Measurements from ENCODE around the gene MBD5.

MBD5 gene

DNA sequence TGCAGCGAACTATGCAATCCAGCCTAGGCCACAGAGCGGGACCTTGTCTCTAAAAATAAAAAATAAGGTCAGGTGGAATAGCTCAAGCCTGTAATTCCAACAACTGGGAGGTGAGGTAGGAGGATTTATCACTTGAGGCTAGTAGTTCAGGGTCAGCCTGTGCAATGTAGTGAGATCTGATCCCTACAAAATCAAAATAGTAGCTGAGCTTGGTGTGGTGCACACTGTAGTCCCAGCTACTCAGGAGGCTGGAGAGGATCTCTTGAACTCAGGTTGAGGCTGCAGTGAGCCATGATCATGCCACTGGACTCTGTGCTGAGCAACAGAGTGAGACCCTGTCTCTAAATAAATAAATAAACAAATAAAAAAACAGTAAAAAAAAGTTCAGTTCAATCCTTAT lies 5.7 kb downstream of the MBD5 start:
- no peak for FAIRE-seq

- peak; percentile 80 for FAIRE-seq
These were observed 6.9 kb downstream of the MBD5 start for GRCh38 chr2:148027822-148028221.

DNA sequence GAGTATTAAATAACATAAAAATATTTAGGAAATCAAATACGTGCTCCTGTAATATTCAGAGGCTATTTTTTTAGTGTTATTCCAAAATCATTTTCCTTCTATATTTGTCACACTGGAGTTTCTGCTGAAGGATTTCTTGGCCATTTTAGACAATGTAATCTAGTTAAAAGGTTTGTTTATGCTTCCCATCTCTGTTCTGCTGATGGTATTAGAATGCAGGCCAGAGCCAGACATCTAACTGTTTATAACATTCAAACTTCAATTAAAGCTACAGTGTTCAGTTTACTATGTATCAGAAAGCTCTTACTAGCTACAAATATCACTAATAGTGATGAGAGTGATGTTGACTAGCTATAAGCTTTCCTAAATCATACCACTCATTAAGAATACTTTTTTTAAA lies 7.9 kb downstream of the MBD5 start:
- no peak for FAIRE-seq

DNA sequence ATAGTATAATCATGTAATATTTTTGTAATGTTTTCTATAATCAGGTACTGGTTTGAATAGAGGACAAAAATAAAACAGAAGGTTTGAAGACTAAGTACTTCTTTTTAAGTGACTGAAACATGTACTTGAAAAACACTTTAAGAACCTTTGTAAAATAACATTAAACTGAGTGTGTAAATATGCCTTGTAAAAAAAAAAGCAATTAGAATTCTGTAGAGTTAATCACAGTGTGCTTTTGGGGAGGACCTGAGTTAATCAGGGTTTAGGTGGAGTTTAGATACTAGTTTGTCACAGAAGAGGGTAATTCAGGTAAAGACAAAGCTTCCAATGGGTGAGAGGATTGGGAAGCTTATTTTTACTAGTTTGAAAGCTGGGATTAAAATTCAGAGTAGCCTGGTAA lies 10.3 kb downstream of the MBD5 start:
- peak; percentile 23 for FAIRE-seq

- no peak for FAIRE-seq
These were observed 11.3 kb downstream of the MBD5 start for GRCh38 chr2:148032215-148032614.

DNA sequence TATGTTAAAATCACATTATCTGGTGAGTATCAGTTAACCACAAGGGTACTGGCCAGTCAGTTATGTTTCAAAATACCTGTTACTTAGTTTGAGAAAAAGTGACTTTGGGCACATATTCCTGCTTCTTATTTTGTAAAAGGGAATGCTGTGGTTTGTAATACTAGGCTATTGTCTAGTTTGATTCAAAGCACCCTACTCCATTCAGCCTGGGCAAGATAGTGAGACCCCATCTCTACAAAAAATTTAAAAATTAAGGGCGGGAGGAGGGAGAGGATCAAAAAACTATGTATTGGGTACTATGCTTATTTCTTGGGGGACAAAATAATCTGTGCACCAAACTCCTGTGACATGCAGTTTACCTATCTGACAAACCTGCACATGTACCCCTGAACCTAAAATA lies 18.9 kb downstream of the MBD5 start:
- FAIRE-seq: no peak

DNA sequence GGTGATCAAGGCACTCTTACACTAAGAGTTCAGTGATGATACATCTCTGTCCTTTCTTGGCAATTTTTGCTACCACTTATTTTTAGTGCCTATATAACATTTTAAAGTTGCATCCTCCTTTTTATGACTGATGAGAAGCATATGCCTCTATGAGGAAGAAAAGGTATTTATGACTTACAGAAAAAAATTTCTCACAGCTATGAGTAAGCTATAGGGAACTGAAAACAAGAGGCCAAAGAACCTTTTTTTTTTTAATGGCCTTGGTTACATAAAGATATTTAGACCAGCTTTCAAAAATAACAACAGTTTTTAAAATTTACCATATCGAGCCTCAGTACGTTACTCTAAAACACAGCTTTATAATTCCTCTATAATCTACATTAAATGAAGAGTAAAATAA lies 21.3 kb downstream of the MBD5 start:
- no peak for FAIRE-seq

GRCh38 chr2:148044322-148044721 lies 23.4 kb downstream of the MBD5 start:
- FAIRE-seq: no peak

DNA sequence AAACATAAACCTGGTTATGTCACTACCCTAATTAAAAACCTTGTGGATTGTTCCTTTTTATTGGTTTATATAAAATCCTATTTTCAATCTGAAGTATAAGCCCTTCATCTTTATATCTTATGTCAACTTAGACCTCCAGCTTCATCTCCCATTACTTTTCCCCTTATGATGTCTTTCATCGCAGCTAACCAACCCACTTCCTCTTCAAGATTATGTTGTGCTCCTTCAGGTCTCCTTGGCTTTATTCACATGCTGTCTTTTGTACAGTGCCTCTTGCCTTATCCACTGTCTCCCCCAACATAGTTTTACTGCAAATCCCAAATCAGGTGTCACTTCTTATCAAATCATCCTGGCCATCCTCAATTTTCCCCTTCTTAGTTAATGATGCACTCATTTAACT lies 25.9 kb downstream of the MBD5 start:
- no peak for FAIRE-seq

GRCh38 chr2:148048475-148049221 lies 27.8 kb downstream of the MBD5 start:
- FAIRE-seq: no peak

- FAIRE-seq: no peak
These were observed 28.4 kb downstream of the MBD5 start for GRCh38 chr2:148049284-148049683.

DNA sequence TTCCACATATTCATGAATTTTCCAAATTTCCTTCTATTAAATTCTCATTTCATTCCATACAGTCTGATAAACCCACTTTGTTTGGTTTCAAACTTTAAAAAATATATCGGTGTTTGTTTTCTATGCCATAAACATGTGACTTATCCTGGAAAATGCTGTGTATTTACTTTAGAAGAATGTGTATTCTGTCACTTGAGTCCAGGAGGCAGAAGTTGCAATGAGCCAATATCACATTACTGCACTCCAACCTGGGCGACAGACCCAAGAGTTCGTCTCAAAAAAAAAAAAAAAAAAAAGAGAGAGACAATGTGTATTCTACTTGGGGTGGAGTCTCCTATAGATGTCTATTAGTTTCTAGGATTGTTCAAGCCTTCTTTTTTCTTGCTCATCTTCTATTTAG lies 31.8 kb downstream of the MBD5 start:
- FAIRE-seq: no peak

DNA sequence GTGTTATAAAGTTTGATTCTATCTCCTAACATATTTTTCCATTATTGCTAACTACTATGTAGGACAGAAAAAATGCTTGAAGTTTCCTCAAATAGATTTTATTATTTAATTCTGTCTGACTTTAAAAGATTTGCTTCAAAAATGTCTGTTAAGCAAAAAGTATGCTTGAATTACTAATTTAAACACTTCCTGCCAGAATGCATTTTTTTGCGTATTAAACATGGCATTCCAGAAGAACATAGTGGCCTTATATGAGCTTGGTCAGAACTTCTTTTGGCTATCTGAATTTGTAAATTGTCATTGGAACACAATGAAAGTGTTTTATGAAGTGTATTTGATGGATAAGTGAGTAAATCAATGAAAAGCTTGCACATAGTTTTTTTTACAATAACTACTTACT lies 37.8 kb downstream of the MBD5 start:
- no peak for FAIRE-seq

DNA sequence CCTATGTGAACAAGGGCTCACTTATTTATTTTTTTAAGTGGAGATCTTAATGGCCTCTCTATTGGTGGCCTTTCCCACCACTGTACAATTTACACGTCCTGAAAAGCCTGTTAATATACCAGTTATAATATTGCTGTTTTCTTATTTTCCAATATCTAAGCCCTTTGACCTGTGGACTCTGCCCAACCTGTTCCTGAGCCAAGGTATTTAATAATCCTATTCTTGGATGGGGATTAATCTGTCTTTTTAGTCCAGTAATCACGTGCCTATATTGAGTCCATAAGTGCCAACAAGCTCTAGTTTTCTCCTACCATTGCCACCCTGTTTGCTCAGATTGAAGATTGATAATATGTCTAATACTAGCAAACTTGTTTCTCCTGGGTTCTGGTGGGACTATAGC lies 42.7 kb downstream of the MBD5 start:
- no peak for FAIRE-seq

DNA sequence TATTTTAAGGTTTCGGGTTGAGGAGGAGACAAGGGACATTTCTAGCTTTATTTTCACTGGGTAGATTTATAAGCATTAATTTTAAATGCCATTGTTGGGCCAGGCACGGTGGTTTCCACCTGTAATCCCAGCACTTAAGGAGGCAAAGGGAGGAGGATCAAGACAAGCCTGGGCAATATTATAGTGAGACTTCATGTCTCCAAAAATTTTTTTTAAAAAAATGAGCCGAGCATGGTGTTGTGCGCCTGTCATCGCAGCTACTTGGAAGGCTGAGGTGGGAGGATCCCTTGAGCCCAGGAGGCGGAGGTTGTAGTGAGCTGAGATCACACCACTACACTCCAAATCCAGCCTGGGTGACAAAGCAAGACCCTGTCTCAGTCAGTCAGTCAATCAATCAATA lies 45.0 kb downstream of the MBD5 start:
- FAIRE-seq: no peak

DNA sequence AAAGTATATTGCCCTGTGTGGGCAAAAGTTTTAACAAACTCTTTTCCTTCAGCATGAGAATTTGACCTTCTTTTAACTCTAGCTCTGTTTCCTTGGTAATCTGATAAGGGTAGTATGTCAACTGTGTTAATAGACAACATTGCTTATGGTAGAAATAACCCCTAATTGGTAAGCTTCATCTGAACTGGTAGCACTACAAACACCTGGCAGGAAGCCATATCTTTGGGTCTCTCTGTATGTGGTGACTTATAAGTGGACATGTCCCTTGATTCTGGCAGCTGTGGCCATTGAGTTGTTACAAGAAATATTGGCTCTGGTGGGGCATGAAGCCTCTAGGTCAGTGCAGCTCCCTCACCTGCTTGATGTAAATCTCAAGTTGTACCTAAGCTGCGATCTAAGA lies 46.9 kb downstream of the MBD5 start:
- no peak for FAIRE-seq

DNA sequence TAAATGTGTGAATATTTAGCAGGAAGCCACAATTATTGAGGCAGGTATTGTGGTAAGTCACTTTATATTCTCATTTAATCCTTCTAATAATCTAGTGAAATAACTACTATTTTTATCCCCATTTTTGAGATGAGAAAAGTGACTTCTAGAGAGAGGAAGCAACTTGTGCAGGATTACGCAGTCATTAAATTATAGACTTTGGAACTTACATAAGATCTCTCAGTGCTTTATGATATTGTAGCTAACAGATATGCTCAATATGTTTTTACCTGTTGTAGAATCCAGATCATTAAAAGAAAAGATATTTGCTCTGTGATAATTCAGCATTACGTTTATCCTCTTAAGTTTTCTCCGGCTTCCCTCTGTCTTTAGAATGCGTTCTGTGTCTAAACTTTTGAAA lies 50.5 kb downstream of the MBD5 start:
- FAIRE-seq: no peak

- no peak for FAIRE-seq
These were observed 75.1 kb downstream of the MBD5 start for GRCh38 chr2:148096012-148096411.

DNA sequence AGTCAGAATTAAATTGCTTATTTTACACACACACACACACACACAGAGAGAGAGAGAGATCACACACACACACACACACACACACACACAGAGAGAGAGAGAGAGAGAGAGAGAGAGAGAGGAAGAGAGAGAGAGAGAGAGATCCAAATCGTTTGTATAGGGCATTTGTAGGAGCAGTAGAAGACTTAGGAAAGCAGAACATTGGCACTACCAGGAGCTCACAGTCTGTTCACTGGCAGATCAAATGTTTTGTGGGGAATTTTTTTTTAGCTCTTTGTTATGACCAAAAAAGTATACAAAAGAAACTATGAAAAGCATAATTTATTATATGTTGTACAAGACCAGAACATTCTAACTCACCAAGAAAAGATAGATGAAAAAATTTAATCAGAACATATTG lies 81.8 kb downstream of the MBD5 start:
- FAIRE-seq: no peak

GRCh38 chr2:148103946-148104345 lies 83.1 kb downstream of the MBD5 start:
- no peak for FAIRE-seq

- FAIRE-seq: no peak
These were observed 85.4 kb downstream of the MBD5 start for GRCh38 chr2:148106331-148106730.

- no peak for FAIRE-seq
These were observed 87.5 kb downstream of the MBD5 start for GRCh38 chr2:148108385-148108784.

DNA sequence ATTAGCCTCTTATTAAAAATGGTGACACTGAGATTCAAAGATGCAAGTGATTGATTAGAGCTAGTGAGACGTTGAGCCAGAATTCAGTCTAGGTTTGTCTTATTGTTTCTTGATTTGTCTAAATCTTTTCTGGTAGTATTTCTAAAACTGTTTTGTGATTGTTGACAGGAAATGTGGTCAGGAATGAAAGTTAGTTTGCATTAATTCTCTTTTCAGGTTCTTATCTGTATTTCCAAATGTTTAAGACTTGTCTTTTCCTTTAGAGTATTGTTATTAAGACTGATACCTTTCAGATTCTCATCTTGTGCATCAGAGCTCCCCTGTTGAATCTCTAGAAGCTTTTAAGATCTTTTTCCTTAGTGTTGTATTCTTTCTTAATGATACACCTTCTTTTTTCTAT lies 89.3 kb downstream of the MBD5 start:
- no peak for FAIRE-seq

- no peak for FAIRE-seq
These were observed 101.9 kb downstream of the MBD5 start for GRCh38 chr2:148122788-148123187.

- FAIRE-seq: no peak
These were observed 103.4 kb downstream of the MBD5 start for GRCh38 chr2:148124271-148124670.

DNA sequence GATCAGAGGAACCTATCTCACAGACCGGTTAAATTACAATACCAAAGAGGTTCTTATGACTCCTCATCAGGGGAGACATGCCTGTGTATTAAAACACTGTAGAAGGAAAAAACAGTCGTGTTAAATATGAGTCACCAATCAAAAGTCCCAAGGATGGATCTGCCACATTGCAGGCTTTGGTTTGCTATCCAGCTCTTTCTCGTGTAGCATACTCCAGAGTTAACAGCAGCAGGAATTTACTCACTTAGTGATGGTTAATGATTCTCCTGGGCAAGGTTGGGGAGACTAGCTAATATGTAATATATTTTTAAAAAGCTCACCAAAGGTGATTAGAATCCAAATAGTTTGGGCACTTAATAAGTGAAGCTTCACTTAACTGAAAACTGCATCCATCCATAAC lies 109.7 kb downstream of the MBD5 start:
- FAIRE-seq: no peak
